ENCODE results near the gene CD163L1.

- TF ChIP-seq POLR2A (IDR thresholded peaks at IDR 0.05; ENCODE audit: low read length) (no peak), GATA1 (IDR thresholded peaks at IDR 0.05; ENCODE audit: low read depth, low read length) (no peak)
Measured at GRCh38 chr12:7444537-7444936, 584 bp upstream of the CD163L1 start.

Measured in erythroblast (primary cell).